GM23338 (cell line): ENCODE measurements around the gene RIOK2. TPM values are rescaled to one million over a fixed set of nuclear protein-coding genes. Genes with fewer than 3 reads are reported as not detected.

Experiments used
- ATAC-seq: fragments of 200-7000 bp; cut with Tn5 transposase; 3 replicates; pipeline ENCODE4 v1.9.1; 2020
- DNase-seq: peaks from one replicate; pipeline ENCODE4 v3.0.0-alpha.2; 2015; ENCODE audit warnings: low spot score
- H2AFZ ChIP-seq: fragments of 200-600 bp; sonication (generic); 2 replicates; pipeline ENCODE4 v1.8.0; 2016; ENCODE audit warnings: antibody characterized with exemption, mild to moderate bottlenecking, moderate library complexity
- H3F3A ChIP-seq: fragments of 200-600 bp; sonication (generic); replicated peaks from 2 replicates; pipeline ENCODE4 v1.8.0; 2017; ENCODE audit warnings: antibody characterized with exemption, mixed run types, low read depth
- H3K27ac ChIP-seq: fragments of 200-600 bp; sonication (generic); 2 replicates; pipeline ENCODE4 v1.6.1; 2016; ENCODE audit warnings: low read depth
- H3K27me3 ChIP-seq: fragments of 200-600 bp; sonication (generic); 2 replicates; pipeline ENCODE4 v1.8.0; 2016; ENCODE audit warnings: mild to moderate bottlenecking, mixed run types, moderate library complexity; ENCODE audit not compliant: insufficient read depth
- H3K36me3 ChIP-seq: fragments of 200-600 bp; sonication (generic); 2 replicates; pipeline ENCODE4 v1.8.0; 2016; ENCODE audit warnings: mild to moderate bottlenecking; ENCODE audit not compliant: insufficient read depth
- H3K4me1 ChIP-seq: fragments of 200-600 bp; sonication (generic); 2 replicates; pipeline ENCODE4 v1.8.0; 2016; ENCODE audit warnings: mild to moderate bottlenecking, moderate library complexity; ENCODE audit not compliant: insufficient read depth
- H3K4me2 ChIP-seq: fragments of 200-600 bp; sonication (generic); 2 replicates; pipeline ENCODE4 v1.7.1; 2017; ENCODE audit warnings: mixed run types
- H3K4me3 ChIP-seq: fragments of 200-600 bp; sonication (generic); 2 replicates; pipeline ENCODE4 v1.6.1; 2016; ENCODE audit warnings: mixed run types
- H3K79me2 ChIP-seq: fragments of 200-600 bp; sonication (generic); replicated peaks from 2 replicates; pipeline ENCODE4 v1.8.0; 2017; ENCODE audit warnings: mild to moderate bottlenecking; ENCODE audit not compliant: insufficient read depth
- H3K9me2 ChIP-seq: fragments of 200-600 bp; sonication (generic); 2 replicates; pipeline ENCODE4 v1.8.0; 2017; ENCODE audit not compliant: insufficient read depth
- H4K20me1 ChIP-seq: fragments of 200-600 bp; sonication (generic); replicated peaks from 2 replicates; pipeline ENCODE4 v1.8.0; 2017; ENCODE audit warnings: mild to moderate bottlenecking; ENCODE audit not compliant: insufficient read depth
- H3K27ac Mint-ChIP-seq: 2 replicates; pipeline ENCODE4 v1.8.0; 2020; ENCODE audit warnings: inconsistent platforms, mild to moderate bottlenecking, moderate library complexity, mixed read lengths
- H3K27me3 Mint-ChIP-seq: 3 replicates; pipeline ENCODE4 v1.8.0; 2022; ENCODE audit warnings: low read depth, mild to moderate bottlenecking, moderate library complexity, mixed read lengths, inconsistent platforms; ENCODE audit not compliant: insufficient read depth, poor library complexity
- H3K36me3 Mint-ChIP-seq: 3 replicates; pipeline ENCODE4 v1.8.0; 2021; ENCODE audit warnings: low read depth, mild to moderate bottlenecking, inconsistent platforms, moderate library complexity, mixed read lengths
- H3K4me1 Mint-ChIP-seq: 3 replicates; pipeline ENCODE4 v1.8.0; 2020; ENCODE audit warnings: mild to moderate bottlenecking, inconsistent platforms, mixed read lengths
- H3K4me3 Mint-ChIP-seq: 3 replicates; pipeline ENCODE4 v1.8.0; 2021; ENCODE audit warnings: moderate library complexity, mild to moderate bottlenecking, inconsistent platforms, mixed read lengths
- H3K9me3 Mint-ChIP-seq: 3 replicates; pipeline ENCODE4 v1.8.0; 2020; ENCODE audit warnings: moderate library complexity, mild to moderate bottlenecking, inconsistent platforms, mixed read lengths
- CREB1 ChIP-seq: fragments of 250-450 bp; sonication (Bioruptor Pico); IDR thresholded peaks from 2 replicates; pipeline ENCODE4 v1.5.0; 2020; ENCODE audit warnings: low read depth, mild to moderate bottlenecking, moderate library complexity
- CTCF ChIP-seq, 2 experiments: fragments of 200-600 bp in 1 of 2; sonication (generic) in 1 of 2; conservative IDR thresholded peaks; 2 replicates each; pipeline versions ENCODE4 v1.5.1 to v1.6.1; 2016 to 2017; ENCODE audit warnings: antibody characterized with exemption in 2 of 2, low read depth in 2 of 2, mild to moderate bottlenecking in 2 of 2, moderate library complexity in 1 of 2
- ETS1 ChIP-seq: IDR thresholded peaks from 2 replicates; pipeline ENCODE4 v1.6.1; 2016; ENCODE audit warnings: antibody characterized with exemption
- EZH2 ChIP-seq: fragments of 200-600 bp; sonication (generic); IDR thresholded peaks from one replicate; pipeline ENCODE4 v1.8.0; 2017; ENCODE audit warnings: antibody characterized with exemption, mild to moderate bottlenecking, low read depth; ENCODE audit not compliant: unreplicated experiment
- EZH2phosphoT487 ChIP-seq: fragments of 200-600 bp; sonication (generic); IDR thresholded peaks from one replicate; pipeline ENCODE4 v1.8.1; 2018; ENCODE audit warnings: antibody characterized with exemption; ENCODE audit not compliant: unreplicated experiment
- REST ChIP-seq: IDR thresholded peaks from one replicate; pipeline ENCODE4 v1.6.1; 2018; ENCODE audit warnings: antibody characterized with exemption; ENCODE audit not compliant: unreplicated experiment
- STAT1 ChIP-seq: IDR thresholded peaks from one replicate; pipeline ENCODE4 v1.6.1; 2016; ENCODE audit warnings: antibody characterized with exemption; ENCODE audit not compliant: unreplicated experiment
- ZNF114 ChIP-seq: fragments of 250-450 bp; sonication (Bioruptor Pico); IDR thresholded peaks from 2 replicates; pipeline ENCODE4 v1.5.0; 2020; ENCODE audit warnings: mild to moderate bottlenecking, moderate library complexity
- ZNF331 ChIP-seq: fragments of 250-450 bp; sonication (Bioruptor Pico); IDR thresholded peaks from 2 replicates; pipeline ENCODE4 v1.5.0; 2020; ENCODE audit warnings: low read depth, mild to moderate bottlenecking, moderate library complexity
- polyA plus RNA-seq: library from polyadenylated mRNA; unstranded; fragments of >200 nt; fragmentation: Nextera tagmentation; extraction: Ambion mirVana; gene quantifications from 2 replicates; pipeline ENCODE4 v1.2.1, GENCODE V29; 2016
- total RNA-seq: library from RNA; depleted of rRNA; stranded (reverse); fragments of >200 nt; shearing (Covaris generic); gene quantifications from 2 replicates; pipeline ENCODE4 v1.2.3, GENCODE V29; 2014

RIOK2 gene
- total and polyA plus RNA-seq, 2 experiments from 2014 or later: 22.9 to 47.6 TPM

GRCh38 chr5:97229688-97230285 is 46.7 kb upstream of the RIOK2 start:
- Mint-ChIP-seq H3K27ac (no peak overlapping the region), H3K27me3 (peaks cover 3% of the 10 kb centered on the region), H3K4me1 (no peaks in the 10 kb centered on the region), H3K36me3 (peaks cover 3% of the 10 kb centered on the region; the same call in 1 of the 3 replicates), H3K4me3 (no peak overlapping the region), H3K9me3 (peaks cover 7% of the 10 kb centered on the region; the same call in 2 of the 3 replicates)
- Histone ChIP-seq H3K9me2 (no peaks in the 10 kb centered on the region), H3K79me2 (no peaks in the 10 kb centered on the region), H3K27ac (no peak overlapping the region), H3K27me3 (no peaks in the 10 kb centered on the region), H4K20me1 (no peaks in the 10 kb centered on the region), H3F3A (no peaks in the 10 kb centered on the region), H3K4me3 (no peak overlapping the region), H3K4me2 (no peak overlapping the region), H3K36me3 (no peaks in the 10 kb centered on the region), H3K4me1 (no peaks in the 10 kb centered on the region), H2AFZ (no peak overlapping the region)
- no peak for TF ChIP-seq REST
- no peak for DNase-seq
- ATAC-seq: no peak

- Histone ChIP-seq H3K36me3 (no peaks in the 10 kb centered on the region), H3K4me3 (no peak overlapping the region), H3F3A (no peaks in the 10 kb centered on the region), H3K4me1 (no peaks in the 10 kb centered on the region), H3K27ac (no peak overlapping the region), H3K27me3 (no peaks in the 10 kb centered on the region), H2AFZ (no peak overlapping the region), H3K79me2 (no peaks in the 10 kb centered on the region), H4K20me1 (no peaks in the 10 kb centered on the region), H3K9me2 (no peaks in the 10 kb centered on the region), H3K4me2 (no peak overlapping the region)
- Mint-ChIP-seq H3K9me3 (peaks cover 2% of the 10 kb centered on the region; the same call in 2 of the 3 replicates), H3K27ac (no peak overlapping the region), H3K4me3 (no peak overlapping the region), H3K4me1 (no peaks in the 10 kb centered on the region), H3K36me3 (peaks cover 1% of the 10 kb centered on the region; the same call in 1 of the 3 replicates), H3K27me3 (peaks cover 1% of the 10 kb centered on the region)
- TF ChIP-seq CTCF (conservative IDR thresholded peaks at IDR 0.05; ENCODE audit: low read depth in 2 of 2): no peak
- ATAC-seq (no peak), DNase-seq (no peak)
Measured at GRCh38 chr5:97229196-97229595, 46.1 kb upstream of the RIOK2 start.

- H3K36me3 ChIP-seq: no peaks in the 10 kb centered on the region
- no peaks in the 10 kb centered on the region for H3K9me2 ChIP-seq
- DNase-seq: no peak
- H3K79me2 ChIP-seq: no peaks in the 10 kb centered on the region
- H3F3A ChIP-seq: no peaks in the 10 kb centered on the region
- H3K27me3 ChIP-seq: no peaks in the 10 kb centered on the region
- no peak for ATAC-seq
- Mint-ChIP-seq H3K27me3 (no peaks in the 10 kb centered on the region), H3K36me3 (no peaks in the 10 kb centered on the region), H3K9me3 (no peaks in the 10 kb centered on the region), H3K4me3 (no peak overlapping the region), H3K27ac (no peak overlapping the region), H3K4me1 (no peaks in the 10 kb centered on the region)
- no peak overlapping the region for H3K4me2 ChIP-seq
- H4K20me1 ChIP-seq: no peaks in the 10 kb centered on the region
- H3K4me3 ChIP-seq: no peak overlapping the region
- H3K27ac ChIP-seq: no peak overlapping the region
- H2AFZ ChIP-seq: no peak overlapping the region
- no peaks in the 10 kb centered on the region for H3K4me1 ChIP-seq
- no peak for TF ChIP-seq STAT1
- TF ChIP-seq ETS1: no peak
- no peak for TF ChIP-seq EZH2
- TF ChIP-seq CTCF (conservative IDR thresholded peaks at IDR 0.05; ENCODE audit: low read depth in 2 of 2): no peak
- TF ChIP-seq ZNF114 (CRISPR knock-in tag): no peak
- TF ChIP-seq CREB1 (CRISPR knock-in tag): no peak
- no peak for TF ChIP-seq ZNF331
- TF ChIP-seq EZH2phosphoT487: no peak
Measured at GRCh38 chr5:97225222-97225621, 42.2 kb upstream of the RIOK2 start.
